ENCODE measurements around the gene GADD45B. TPM values are rescaled to one million over a fixed set of nuclear protein-coding genes. Genes with fewer than 3 reads are reported as not detected.

The GADD45B gene
- total RNA-seq, 1 experiment from 2014 or later = 37.9 TPM

DNA sequence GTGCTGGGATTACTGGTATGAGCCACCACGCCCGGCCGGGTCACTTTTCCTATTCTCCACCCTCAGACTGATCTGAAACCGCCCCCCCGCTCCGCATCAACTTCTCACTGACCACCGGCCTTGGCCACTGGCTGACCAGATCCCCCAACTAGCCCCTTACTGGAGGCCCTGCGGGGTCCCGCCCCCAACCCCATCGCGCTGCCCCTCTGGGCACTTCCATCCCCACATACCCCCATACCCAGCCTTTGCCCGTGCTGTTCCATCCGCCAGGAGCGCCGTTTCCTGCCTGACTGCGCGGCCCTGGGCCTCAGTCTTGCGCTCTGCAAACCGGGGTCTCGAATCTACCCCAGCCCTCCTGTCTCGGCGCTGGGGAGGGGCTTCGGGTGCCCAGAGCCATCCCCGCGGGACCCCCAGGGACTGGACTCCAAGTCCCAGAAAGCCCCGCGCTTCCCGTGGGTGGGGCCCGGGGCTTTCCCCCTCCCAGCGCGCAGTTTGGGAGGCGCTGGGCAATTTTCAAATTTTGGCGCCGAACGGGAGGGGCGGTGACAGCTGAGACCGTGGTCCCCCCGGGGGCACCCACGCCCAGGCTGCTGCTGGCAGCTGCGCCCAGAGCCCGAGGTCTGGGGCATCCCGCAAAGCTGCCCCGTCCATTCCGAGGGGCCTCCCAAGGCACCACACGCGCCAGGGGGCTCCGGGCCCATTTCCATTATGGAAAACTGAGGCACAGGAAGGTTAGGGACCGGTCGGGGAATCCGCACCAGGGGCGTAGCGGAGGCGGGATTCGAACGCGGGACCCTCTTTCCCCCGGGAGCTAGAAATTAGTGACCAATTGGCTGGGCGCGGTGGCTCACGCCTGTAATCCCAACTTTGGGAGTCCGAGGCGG, 13.9 kb upstream of the GADD45B start:
- DNase-seq (ENCODE audit: low read depth, low spot score) (peak; percentile 60), ATAC-seq (peak; percentile 73)
- RAD21 ChIA-PET (ENCODE audit: low non-redundant PET in 1 of 2, low total read pairs in 2 of 2, uncharacterized antibody in 2 of 2, unreplicated experiment in 2 of 2) = interaction anchor here (0.6 kb wide), 2 partner anchors 14 to 59 kb away, joined by 3 to 4 read pairs; partner anchors contain the start of gene GADD45B (in 1 of the 2)
- BruUV-seq (replicated peaks) = no TSS peak
- H3K9me2 ChIP-seq (ENCODE audit: insufficient read depth) = no peaks in the 10 kb centered on the region
- TF ChIP-seq EZH2phosphoT487 (IDR thresholded peaks at IDR 0.05; ENCODE audit: borderline replicate concordance) = no peak
- TF ChIP-seq SP1 (IDR thresholded peaks at IDR 0.05; ENCODE audit: low read depth) = peak; percentile 71
- TF ChIP-seq SIN3A (IDR thresholded peaks at IDR 0.05; ENCODE audit: low read depth) = peak; percentile 30; the same call in 1 of the 2 replicates
- TF ChIP-seq POLR2AphosphoS5 (IDR thresholded peaks at IDR 0.05; ENCODE audit: low read depth, low read length) = peak; percentile 14
- no peak for TF ChIP-seq ZNF274 (IDR thresholded peaks at IDR 0.05; ENCODE audit: low read depth, low read length)
- peak; percentile 69 for TF ChIP-seq EGR1 (IDR thresholded peaks at IDR 0.05; ENCODE audit: low read depth)
- TF ChIP-seq YY1 (IDR thresholded peaks at IDR 0.05; ENCODE audit: extremely low read depth, insufficient replicate concordance, low read depth, low read length) = peak; percentile 34
- TF ChIP-seq CTCF (IDR thresholded peaks at IDR 0.05 in 2 of 3, conservative IDR thresholded peaks at IDR 0.05 in 1 of 3; ENCODE audit: borderline replicate concordance in 1 of 3, insufficient read depth in 1 of 3, low read depth in 2 of 3, low read length in 2 of 3) = peak in 2 of 3 experiments; percentile 24 to 30; a peak in 4 of 6 replicates
- H3K36me3 ChIP-seq (ENCODE audit: control insufficient read depth in 1 of 2, insufficient read depth in 2 of 2, low read length in 2 of 2) = no peaks in the 10 kb centered on the region
- H3K9ac ChIP-seq (ENCODE audit: low read length) = peak overlapping the region; percentile 78
- H3K79me2 ChIP-seq (ENCODE audit: insufficient read depth, low read length) = peaks cover 3% of the 10 kb centered on the region; the same call in 1 of the 2 replicates
- intact Hi-C loops (cut with micrococcal nuclease) = loop anchor here (10.0 kb wide), 1 partner anchor 297 kb away; the partner anchor contains the start of gene DOT1L
- peak overlapping the region; percentile 69 to 74 for H3K4me3 ChIP-seq (replicated peaks in 1 of 2; ENCODE audit: low read depth in 1 of 2, low read length in 2 of 2)
- H3K27me3 ChIP-seq (ENCODE audit: insufficient read depth, low read length) = no peaks in the 10 kb centered on the region
- POLR2A ChIA-PET = interaction anchor here (0.6 to 6.8 kb wide), 5 partner anchors 10 to 133 kb away, joined by 3 to 44 read pairs (median 4); partner anchors contain the start of gene GADD45B
- H3K4me2 ChIP-seq (ENCODE audit: low read length) = peak overlapping the region; percentile 98
- H4K20me1 ChIP-seq (ENCODE audit: insufficient read depth) = no peaks in the 10 kb centered on the region
- CTCF ChIA-PET = interaction anchor here (0.8 kb wide), 1 partner anchor 149 kb away, joined by 3 read pairs; no protein-coding TSS in a partner anchor
- H3K27ac ChIP-seq (ENCODE audit: low read depth, low read length) = peak overlapping the region; percentile 88
- peak overlapping the region; percentile 23 for H2AFZ ChIP-seq (ENCODE audit: low read depth, low read length, poor library complexity, severe bottlenecking)
- H3K4me1 ChIP-seq (ENCODE audit: control insufficient read depth in 1 of 2, insufficient read depth in 2 of 2, low read length in 2 of 2) = peaks cover 9 to 53% of the 10 kb centered on the region in 2 experiments; a peak in 3 of 4 replicates
- H3K9me3 ChIP-seq (ENCODE audit: control insufficient read depth in 1 of 2, insufficient read depth in 1 of 2, low read depth in 1 of 2, low read length in 2 of 2) = no peaks in the 10 kb centered on the region

All from HCT116 (cell line).